Measurements from ENCODE around the gene TRIM28. TPM values are rescaled to one million over a fixed set of nuclear protein-coding genes. Genes with fewer than 3 reads are reported as not detected.
"Not testable (repeated sequence)": the region's sequence is repeated elsewhere in the genome, so short reads cannot be mapped to it uniquely, and the experiment has no call there.

Gene TRIM28
- polyA plus RNA-seq, 12 donors, result 218 to 448 (median 333) TPM; not detected in 1

GRCh38 chr19:58516964-58517833 is 26.7 kb upstream of the TRIM28 start:
- no peak for DNase-seq

GRCh38 chr19:58518256-58519086 is 25.4 kb upstream of the TRIM28 start:
- no peak for DNase-seq

- DNase-seq, result peak; percentile 75
These were observed 24.8 kb upstream of the TRIM28 start for GRCh38 chr19:58519087-58519354.

GRCh38 chr19:58519355-58520256 is 24.3 kb upstream of the TRIM28 start, which contains the start of gene ZBTB45:
TSS of gene ZBTB45 (minus strand) at chr19:58519810. CDS start at chr19:58517673, 2,137 bp downstream.
- DNase-seq, result peak; percentile 95

- no peak for DNase-seq
These were observed 23.6 kb upstream of the TRIM28 start for GRCh38 chr19:58520257-58520599.

- no peak for DNase-seq
These were observed 22.2 kb upstream of the TRIM28 start for GRCh38 chr19:58521651-58522050.

GRCh38 chr19:58522709-58523108 is 21.2 kb upstream of the TRIM28 start:
- DNase-seq, result no peak

- no peak for DNase-seq
These were observed 14.5 kb upstream of the TRIM28 start for GRCh38 chr19:58529405-58529804.

GRCh38 chr19:58531034-58531840 is 12.6 kb upstream of the TRIM28 start:
- DNase-seq, result no peak

GRCh38 chr19:58535857-58536256 is 8.0 kb upstream of the TRIM28 start:
- no peak for DNase-seq

GRCh38 chr19:58536852-58537798 is 6.7 kb upstream of the TRIM28 start:
- no peak for DNase-seq

GRCh38 chr19:58538257-58539168 is 5.4 kb upstream of the TRIM28 start:
- no peak for DNase-seq

- not testable (repeated sequence) for DNase-seq
These were observed 4.7 kb upstream of the TRIM28 start for GRCh38 chr19:58539169-58539559.

GRCh38 chr19:58542641-58543372 is 1.1 kb upstream of the TRIM28 start:
- not testable (repeated sequence) for DNase-seq

GRCh38 chr19:58544591-58545285 is 874 bp downstream of the TRIM28 start:
- no peak for DNase-seq

GRCh38 chr19:58545286-58546018 is 1.6 kb downstream of the TRIM28 start:
- DNase-seq, result no peak

Measured in muscle of arm (tissue), 12 donors.